ENCODE data around the gene LECT2. TPM values are rescaled to one million over a fixed set of nuclear protein-coding genes. Genes with fewer than 3 reads are reported as not detected.

Gene LECT2
- total RNA-seq, 2 experiments from 2014 or later: not detected

DNA sequence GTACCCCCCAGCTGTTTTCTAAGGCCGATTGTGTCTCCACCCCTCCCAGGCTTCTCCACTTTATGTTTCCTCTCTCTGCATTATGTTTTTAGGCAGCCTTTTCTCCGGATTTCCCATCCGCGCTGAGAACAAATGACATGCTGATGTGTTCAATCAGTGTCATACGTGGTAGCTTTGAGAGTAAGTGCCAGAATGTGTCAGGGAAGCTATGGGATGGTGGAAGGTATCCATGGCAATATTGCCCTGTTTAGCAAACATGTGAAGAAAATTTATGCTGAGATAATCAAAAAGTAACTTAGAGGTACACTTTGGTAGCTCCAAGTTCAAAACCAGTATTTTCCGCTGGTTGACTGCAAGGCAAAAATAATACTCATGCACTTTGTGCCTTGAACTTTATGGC is 36.6 kb upstream of the LECT2 start:
- intact Hi-C loops (cut with micrococcal nuclease; ENCODE audit: unreplicated experiment): no loop called here
- H3K79me2 ChIP-seq (ENCODE audit: insufficient read depth, low read depth, low read length): no peaks in the 10 kb centered on the region
- H3K27ac ChIP-seq (ENCODE audit: low read depth, low read length, poor library complexity, severe bottlenecking): no peak overlapping the region
- DNase-seq (ENCODE audit: low spot score): no peak
- H3K4me3 ChIP-seq (ENCODE audit: low read depth, low read length, poor library complexity, severe bottlenecking): no peak overlapping the region
- no peaks in the 10 kb centered on the region for H3K36me3 ChIP-seq (ENCODE audit: insufficient read depth, low read length)
- H4K20me1 ChIP-seq (ENCODE audit: insufficient read depth, low read length): no peaks in the 10 kb centered on the region
- H3K4me1 ChIP-seq (ENCODE audit: insufficient read depth, low read length, poor library complexity, severe bottlenecking): no peaks in the 10 kb centered on the region
- H3K9me2 ChIP-seq (ENCODE audit: insufficient read depth, low read length): no peaks in the 10 kb centered on the region
- H2AFZ ChIP-seq (ENCODE audit: low read length): no peak overlapping the region
- POLR2A ChIA-PET: no interaction called here
- no TSS peak for BruUV-seq (replicated peaks)
- H3K4me2 ChIP-seq (ENCODE audit: low read length): no peak overlapping the region
- CTCF ChIA-PET (ENCODE audit: unreplicated experiment): no interaction called here
- H3K9me3 ChIP-seq (ENCODE audit: low read length): no peaks in the 10 kb centered on the region
- no peak for TF ChIP-seq EZH2phosphoT487 (IDR thresholded peaks at IDR 0.05; ENCODE audit: borderline replicate concordance, low read depth, low read length)
- TF ChIP-seq, protein P1, sequence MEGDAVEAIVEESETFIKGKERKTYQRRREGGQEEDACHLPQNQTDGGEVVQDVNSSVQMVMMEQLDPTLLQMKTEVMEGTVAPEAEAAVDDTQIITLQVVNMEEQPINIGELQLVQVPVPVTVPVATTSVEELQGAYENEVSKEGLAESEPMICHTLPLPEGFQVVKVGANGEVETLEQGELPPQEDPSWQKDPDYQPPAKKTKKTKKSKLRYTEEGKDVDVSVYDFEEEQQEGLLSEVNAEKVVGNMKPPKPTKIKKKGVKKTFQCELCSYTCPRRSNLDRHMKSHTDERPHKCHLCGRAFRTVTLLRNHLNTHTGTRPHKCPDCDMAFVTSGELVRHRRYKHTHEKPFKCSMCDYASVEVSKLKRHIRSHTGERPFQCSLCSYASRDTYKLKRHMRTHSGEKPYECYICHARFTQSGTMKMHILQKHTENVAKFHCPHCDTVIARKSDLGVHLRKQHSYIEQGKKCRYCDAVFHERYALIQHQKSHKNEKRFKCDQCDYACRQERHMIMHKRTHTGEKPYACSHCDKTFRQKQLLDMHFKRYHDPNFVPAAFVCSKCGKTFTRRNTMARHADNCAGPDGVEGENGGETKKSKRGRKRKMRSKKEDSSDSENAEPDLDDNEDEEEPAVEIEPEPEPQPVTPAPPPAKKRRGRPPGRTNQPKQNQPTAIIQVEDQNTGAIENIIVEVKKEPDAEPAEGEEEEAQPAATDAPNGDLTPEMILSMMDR (conservative IDR thresholded peaks at IDR 0.05; ENCODE audit: low read length): no peak

DNA sequence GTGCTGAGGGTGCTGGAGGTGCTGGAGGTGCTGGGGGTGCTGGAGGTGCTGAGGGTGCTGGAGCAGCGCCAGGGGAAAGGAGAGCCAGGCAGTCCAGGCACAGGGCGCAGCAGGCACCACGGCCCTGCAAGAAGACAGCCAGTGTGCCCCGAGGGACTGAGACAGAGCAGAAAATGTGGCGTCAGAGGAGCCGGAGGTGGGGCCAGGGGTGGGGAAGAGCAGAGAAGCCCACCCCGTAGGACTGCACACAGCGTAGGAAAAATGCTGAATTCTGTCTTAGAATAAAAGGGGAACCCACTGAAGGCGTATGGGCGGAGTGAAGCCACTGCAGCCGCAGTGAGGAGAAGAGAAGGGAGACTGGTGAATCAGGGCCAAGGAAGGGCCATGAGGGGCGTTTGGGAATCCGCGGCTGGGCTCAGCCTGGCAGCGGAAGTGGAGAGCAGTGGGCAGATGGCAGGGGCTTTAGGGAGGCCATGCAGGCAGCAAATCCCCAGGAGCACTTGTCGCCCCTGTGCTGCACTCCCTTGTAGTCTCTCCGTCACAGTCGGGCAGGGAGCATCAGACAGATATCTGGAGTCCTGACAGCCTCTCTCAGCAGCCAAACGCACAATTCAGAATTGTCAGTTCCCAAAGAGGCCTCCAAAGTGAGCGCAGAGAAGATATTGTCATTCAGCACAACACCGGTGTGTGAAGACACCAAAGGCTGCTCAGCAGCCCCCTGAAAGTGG is 35.9 kb upstream of the LECT2 start:
- no peaks in the 10 kb centered on the region for H3K79me2 ChIP-seq (ENCODE audit: insufficient read depth, low read depth, low read length)
- H3K9me2 ChIP-seq (ENCODE audit: insufficient read depth, low read length): no peaks in the 10 kb centered on the region
- POLR2A ChIA-PET: no interaction called here
- CTCF ChIA-PET (ENCODE audit: unreplicated experiment): no interaction called here
- no TSS peak for BruUV-seq (replicated peaks)
- DNase-seq (ENCODE audit: low spot score): no peak
- intact Hi-C loops (cut with micrococcal nuclease; ENCODE audit: unreplicated experiment): no loop called here
- no peaks in the 10 kb centered on the region for H4K20me1 ChIP-seq (ENCODE audit: insufficient read depth, low read length)
- no peak overlapping the region for H3K27ac ChIP-seq (ENCODE audit: low read depth, low read length, poor library complexity, severe bottlenecking)
- H3K4me2 ChIP-seq (ENCODE audit: low read length): no peak overlapping the region
- H3K4me1 ChIP-seq (ENCODE audit: insufficient read depth, low read length, poor library complexity, severe bottlenecking): no peaks in the 10 kb centered on the region
- H3K36me3 ChIP-seq (ENCODE audit: insufficient read depth, low read length): no peaks in the 10 kb centered on the region
- no peak for TF ChIP-seq EZH2phosphoT487 (IDR thresholded peaks at IDR 0.05; ENCODE audit: borderline replicate concordance, low read depth, low read length)
- TF ChIP-seq, protein P1 (conservative IDR thresholded peaks at IDR 0.05; ENCODE audit: low read length): no peak
- no peak overlapping the region for H2AFZ ChIP-seq (ENCODE audit: low read length)
- no peak overlapping the region for H3K4me3 ChIP-seq (ENCODE audit: low read depth, low read length, poor library complexity, severe bottlenecking)
- H3K9me3 ChIP-seq (ENCODE audit: low read length): no peaks in the 10 kb centered on the region

DNA sequence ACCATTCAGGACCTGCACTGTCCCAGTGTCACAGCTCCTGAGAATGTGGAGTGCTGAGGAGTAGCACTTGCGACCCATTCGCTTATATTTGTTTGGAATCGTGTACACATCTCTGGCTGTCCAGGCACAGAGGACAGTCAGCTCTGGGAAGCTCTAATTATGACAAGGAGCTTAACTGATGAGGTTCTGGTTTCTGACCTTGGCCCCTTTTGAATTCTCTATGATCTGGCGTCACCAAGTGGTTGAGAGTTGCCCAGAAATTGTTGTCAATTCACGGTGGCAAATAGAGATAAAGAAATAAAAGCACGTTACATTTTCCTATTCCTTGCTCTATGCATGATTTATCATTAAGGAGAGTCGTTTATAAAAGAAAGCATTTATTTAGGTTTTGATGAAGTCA is 34.9 kb upstream of the LECT2 start:
- no TSS peak for BruUV-seq (replicated peaks)
- ChIA-PET CTCF (ENCODE audit: unreplicated experiment) (no interaction called here), POLR2A (interaction anchor here (0.6 kb wide), 1 partner anchor 118 kb away, joined by 3 read pairs; no protein-coding TSS in a partner anchor)
- Histone ChIP-seq H3K4me3 (ENCODE audit: low read depth, low read length, poor library complexity, severe bottlenecking) (no peak overlapping the region), H3K9me2 (ENCODE audit: insufficient read depth, low read length) (no peaks in the 10 kb centered on the region), H2AFZ (ENCODE audit: low read length) (no peak overlapping the region), H3K4me1 (ENCODE audit: insufficient read depth, low read length, poor library complexity, severe bottlenecking) (no peaks in the 10 kb centered on the region), H4K20me1 (ENCODE audit: insufficient read depth, low read length) (no peaks in the 10 kb centered on the region), H3K79me2 (ENCODE audit: insufficient read depth, low read depth, low read length) (no peaks in the 10 kb centered on the region), H3K9me3 (ENCODE audit: low read length) (no peaks in the 10 kb centered on the region), H3K36me3 (ENCODE audit: insufficient read depth, low read length) (no peaks in the 10 kb centered on the region), H3K27ac (ENCODE audit: low read depth, low read length, poor library complexity, severe bottlenecking) (no peak overlapping the region), H3K4me2 (ENCODE audit: low read length) (no peak overlapping the region)
- DNase-seq (ENCODE audit: low spot score): no peak
- intact Hi-C loops (cut with micrococcal nuclease; ENCODE audit: unreplicated experiment): no loop called here
- TF ChIP-seq EZH2phosphoT487 (IDR thresholded peaks at IDR 0.05; ENCODE audit: borderline replicate concordance, low read depth, low read length): no peak
- TF ChIP-seq, protein P1 (conservative IDR thresholded peaks at IDR 0.05; ENCODE audit: low read length): 0 out of 2 replicates have a peak, but pooled peaks have one; percentile 13
